ENCODE measurements around the gene RNF144B. TPM values are rescaled to one million over a fixed set of nuclear protein-coding genes. Genes with fewer than 3 reads are reported as not detected.

RNF144B gene
- total RNA-seq, 2 donors from 2014 or later = 4.0 to 5.4 TPM

DNA sequence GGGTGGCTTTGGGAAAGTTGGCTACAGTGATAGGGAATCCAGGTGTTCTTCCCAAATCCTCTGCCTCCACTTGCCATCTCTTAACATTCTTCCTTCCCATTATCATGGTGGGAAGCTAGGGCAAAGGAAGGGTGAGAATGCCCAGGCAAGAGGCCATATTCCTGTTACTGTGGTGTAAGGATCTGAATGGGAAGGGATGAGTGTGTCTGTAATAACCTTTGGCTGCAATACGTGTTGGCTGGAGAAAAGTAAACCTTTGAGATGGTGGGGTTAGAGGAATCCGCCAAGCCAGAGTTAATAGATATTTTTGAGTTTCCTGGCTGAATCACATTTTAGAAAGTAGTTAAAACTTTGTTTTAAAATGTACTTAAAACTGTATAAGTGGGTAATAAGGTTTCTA, 45.9 kb downstream of the RNF144B start:
- no peak for ATAC-seq

DNA sequence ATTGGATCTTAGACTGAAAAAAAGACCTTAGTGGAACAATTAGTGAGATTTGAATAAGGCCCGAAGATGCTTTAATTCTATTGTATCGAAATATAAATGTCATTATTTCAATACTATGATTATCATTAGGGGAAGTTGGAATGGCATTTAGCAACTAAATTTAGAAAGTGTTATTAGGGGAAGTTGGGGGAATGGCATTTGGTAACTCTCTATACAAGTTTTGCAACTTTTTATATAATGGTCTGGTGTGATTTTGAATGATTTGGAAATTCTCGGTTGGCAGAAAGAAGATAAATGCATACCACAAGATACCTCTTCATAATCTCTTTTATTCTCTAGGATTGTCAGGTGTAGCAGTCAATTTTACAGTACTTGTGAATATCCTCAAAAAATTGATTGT, 49.2 kb downstream of the RNF144B start:
- TF ChIP-seq POLR2A (IDR thresholded peaks at IDR 0.05) = no peak
- no peak for TF ChIP-seq CTCF (IDR thresholded peaks at IDR 0.05)
- 73 to 92% methylated on average over 3 of the region's 3 CpGs for WGBS, 2 donors
- Histone ChIP-seq H3K4me3 (no peak overlapping the region), H3K27ac (no peak overlapping the region), H3K27me3 (no peaks in the 10 kb centered on the region), H3K36me3 (replicated peaks in 1 of 2; ENCODE audit: insufficient read depth in 1 of 2, low read depth in 2 of 2) (no peaks in the 10 kb centered on the region), H3K4me1 (peaks cover 7% of the 10 kb centered on the region), H3K9me3 (no peaks in the 10 kb centered on the region)
- DNase-seq (no peak), ATAC-seq (no peak)
- intact Hi-C loops (cut with DNase I) = no loop called here

More for the DNA sequence above, 45.9 kb downstream of the RNF144B start:
- 80 to 87% methylated on average over 2 of the region's 2 CpGs for WGBS, 2 donors
- peaks cover 10% of the 10 kb centered on the region for H3K4me1 ChIP-seq
- intact Hi-C loops (cut with DNase I) = no loop called here
- no peak for DNase-seq
- no peaks in the 10 kb centered on the region for H3K9me3 ChIP-seq
- H3K4me3 ChIP-seq = no peak overlapping the region
- no peak overlapping the region for H3K27ac ChIP-seq
- H3K27me3 ChIP-seq = no peaks in the 10 kb centered on the region
- TF ChIP-seq POLR2A (IDR thresholded peaks at IDR 0.05) (no peak), CTCF (IDR thresholded peaks at IDR 0.05) (no peak)
- H3K36me3 ChIP-seq (replicated peaks in 1 of 2; ENCODE audit: insufficient read depth in 1 of 2, low read depth in 2 of 2) = no peaks in the 10 kb centered on the region

DNA sequence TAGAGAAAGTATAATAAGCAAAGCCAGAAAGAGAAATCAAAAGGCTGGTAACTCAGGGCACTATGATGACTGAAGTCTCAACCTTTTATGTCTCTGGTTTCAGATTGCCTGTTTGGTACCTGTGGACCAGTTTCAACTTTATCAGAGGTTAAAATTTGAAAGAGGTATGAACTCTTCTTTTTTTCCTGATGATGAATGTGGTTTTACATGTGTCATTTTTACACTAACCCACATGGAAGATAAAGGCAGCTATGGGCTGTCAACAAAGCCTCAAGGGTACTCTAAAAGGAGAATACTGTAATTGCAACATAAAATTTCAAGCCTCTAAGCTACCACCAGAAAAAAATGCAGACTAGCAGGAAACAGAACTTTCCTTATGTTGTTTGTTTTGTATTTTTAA, 52.4 kb downstream of the RNF144B start:
- H3K27me3 ChIP-seq = no peaks in the 10 kb centered on the region
- no peaks in the 10 kb centered on the region for H3K4me1 ChIP-seq
- no peaks in the 10 kb centered on the region for H3K36me3 ChIP-seq (replicated peaks in 1 of 2; ENCODE audit: insufficient read depth in 1 of 2, low read depth in 2 of 2)
- TF ChIP-seq CTCF (IDR thresholded peaks at IDR 0.05) (no peak), POLR2A (IDR thresholded peaks at IDR 0.05) (no peak)
- intact Hi-C loops (cut with DNase I) = no loop called here
- no peak overlapping the region for H3K27ac ChIP-seq
- no peak overlapping the region for H3K4me3 ChIP-seq
- no peaks in the 10 kb centered on the region for H3K9me3 ChIP-seq
- no peak for ATAC-seq
- DNase-seq = no peak

GRCh38 chr6:18441251-18441979, 54.3 kb downstream of the RNF144B start:
- 70 to 82% methylated on average over 3 of the region's 3 CpGs for WGBS, 2 donors
- no peak for ATAC-seq
- Histone ChIP-seq H3K4me3 (no peak overlapping the region), H3K9me3 (no peaks in the 10 kb centered on the region), H3K27me3 (no peaks in the 10 kb centered on the region), H3K36me3 (replicated peaks in 1 of 2; ENCODE audit: insufficient read depth in 1 of 2, low read depth in 2 of 2) (no peaks in the 10 kb centered on the region), H3K27ac (no peak overlapping the region), H3K4me1 (no peaks in the 10 kb centered on the region)
- TF ChIP-seq CTCF (IDR thresholded peaks at IDR 0.05) (no peak), POLR2A (IDR thresholded peaks at IDR 0.05) (no peak)
- no peak for DNase-seq
- intact Hi-C loops (cut with DNase I) = no loop called here

DNA sequence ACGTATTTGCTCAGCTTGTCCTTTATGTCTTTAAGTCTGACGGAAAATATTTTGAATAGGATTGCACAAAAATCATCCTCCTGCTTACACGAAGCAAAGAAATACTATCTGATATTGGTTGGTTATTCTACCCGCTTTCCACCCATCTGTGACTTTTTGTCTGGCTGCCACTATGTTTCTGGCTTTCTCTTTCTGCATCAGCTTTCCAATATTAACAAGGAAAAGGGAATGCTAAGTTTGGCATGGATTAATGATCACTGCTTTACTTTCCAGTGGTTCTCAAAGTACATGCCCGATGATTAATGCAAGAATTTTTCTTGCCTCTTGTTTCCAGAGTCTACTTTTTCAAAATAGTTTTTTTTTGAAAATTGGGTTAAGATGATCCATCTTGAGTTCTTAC, 57.0 kb downstream of the RNF144B start:
- Histone ChIP-seq H3K9me3 (no peaks in the 10 kb centered on the region), H3K4me3 (no peak overlapping the region), H3K27me3 (no peaks in the 10 kb centered on the region), H3K4me1 (no peaks in the 10 kb centered on the region), H3K27ac (no peak overlapping the region), H3K36me3 (replicated peaks in 1 of 2; ENCODE audit: insufficient read depth in 1 of 2, low read depth in 2 of 2) (no peaks in the 10 kb centered on the region)
- 65 to 68% methylated on average over 5 of the region's 5 CpGs for WGBS, 2 donors
- TF ChIP-seq POLR2A (IDR thresholded peaks at IDR 0.05) (no peak), CTCF (IDR thresholded peaks at IDR 0.05) (no peak)
- DNase-seq = no peak
- no peak for ATAC-seq
- intact Hi-C loops (cut with DNase I) = no loop called here
